HUES6 (cell line): ENCODE data around the gene IL20RB.

Experiments
- H3K27ac ChIP-seq: 2 replicates; pipeline ENCODE4 v1.7.0; 2013; ENCODE audit warnings: low read depth, mild to moderate bottlenecking, low read length, inconsistent platforms
- H3K27me3 ChIP-seq: 2 replicates; pipeline ENCODE4 v1.6.1; 2013; ENCODE audit warnings: low read length; ENCODE audit not compliant: control insufficient read depth, insufficient read depth
- H3K36me3 ChIP-seq: 2 replicates; pipeline ENCODE4 v1.6.1; 2013; ENCODE audit warnings: low read length; ENCODE audit not compliant: control insufficient read depth, insufficient read depth
- H3K4me1 ChIP-seq: 2 replicates; pipeline ENCODE4 v1.6.1; 2013; ENCODE audit warnings: low read length; ENCODE audit not compliant: control insufficient read depth, insufficient read depth
- H3K4me3 ChIP-seq: 2 replicates; pipeline ENCODE4 v1.5.1; 2013; ENCODE audit warnings: low read depth, low read length
- H3K9ac ChIP-seq: one replicate; pipeline ENCODE4 v1.6.1; 2013; ENCODE audit warnings: mild to moderate bottlenecking, low read length
- H3K9me3 ChIP-seq: 2 replicates; pipeline ENCODE4 v1.6.1; 2013; ENCODE audit warnings: low read depth, low read length; ENCODE audit not compliant: control insufficient read depth, insufficient read depth

The IL20RB gene, protein sequence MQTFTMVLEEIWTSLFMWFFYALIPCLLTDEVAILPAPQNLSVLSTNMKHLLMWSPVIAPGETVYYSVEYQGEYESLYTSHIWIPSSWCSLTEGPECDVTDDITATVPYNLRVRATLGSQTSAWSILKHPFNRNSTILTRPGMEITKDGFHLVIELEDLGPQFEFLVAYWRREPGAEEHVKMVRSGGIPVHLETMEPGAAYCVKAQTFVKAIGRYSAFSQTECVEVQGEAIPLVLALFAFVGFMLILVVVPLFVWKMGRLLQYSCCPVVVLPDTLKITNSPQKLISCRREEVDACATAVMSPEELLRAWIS

DNA sequence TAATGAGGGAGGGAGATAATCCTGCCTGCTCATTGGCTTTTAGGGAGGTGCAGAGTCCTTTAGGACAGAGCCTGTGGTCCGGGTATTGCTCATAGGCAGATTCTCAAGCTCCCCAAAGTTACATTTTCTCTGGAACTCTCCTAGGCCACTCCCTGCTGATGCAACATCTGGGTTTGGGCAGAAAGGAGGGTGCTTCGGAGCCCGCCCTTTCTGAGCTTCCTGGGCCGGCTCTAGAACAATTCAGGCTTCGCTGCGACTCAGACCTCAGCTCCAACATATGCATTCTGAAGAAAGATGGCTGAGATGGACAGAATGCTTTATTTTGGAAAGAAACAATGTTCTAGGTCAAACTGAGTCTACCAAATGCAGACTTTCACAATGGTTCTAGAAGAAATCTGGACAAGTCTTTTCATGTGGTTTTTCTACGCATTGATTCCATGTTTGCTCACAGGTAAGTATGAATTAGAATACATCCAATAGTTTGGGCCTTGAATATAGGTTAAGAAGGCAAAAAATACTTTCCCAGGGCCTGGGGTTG, at the start of gene IL20RB:
TSS of gene IL20RB (plus strand) at position 233 of the 538 bp plus-strand sequence. CDS start at position 364, 131 bp downstream.
- Histone ChIP-seq H3K27ac (no peak within 1 kb of the TSS), H3K9me3 (no peaks in the 10 kb centered on the region), H3K27me3 (no peaks in the 10 kb centered on the region), H3K36me3 (no peaks in the 10 kb centered on the region), H3K9ac (no peak within 1 kb of the TSS), H3K4me1 (peaks cover 26% of the 10 kb centered on the region), H3K4me3 (no peak within 1 kb of the TSS)

DNA sequence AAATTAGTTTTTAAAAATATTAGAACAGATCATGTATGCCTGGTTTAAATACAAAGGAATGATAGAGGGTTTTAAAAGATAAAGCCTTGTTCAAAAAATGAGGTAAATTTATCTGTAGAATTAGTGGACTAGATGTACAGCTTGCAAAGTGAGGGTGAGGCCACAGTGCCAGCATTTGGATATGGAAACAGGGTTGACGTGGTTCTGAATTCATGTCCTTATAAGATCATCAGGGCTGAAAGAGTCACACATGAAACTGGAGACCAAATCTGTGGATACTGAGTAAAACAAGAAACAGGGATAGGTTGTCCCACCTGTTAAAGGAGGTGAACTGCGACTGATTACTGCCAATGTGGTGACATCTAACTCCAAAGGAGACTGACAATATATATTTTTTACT, 49.5 kb upstream of the IL20RB start:
- Histone ChIP-seq H3K9me3 (peaks cover 6% of the 10 kb centered on the region; the same call in 1 of the 2 replicates), H3K4me1 (peaks cover 11% of the 10 kb centered on the region), H3K9ac (no peak overlapping the region)

GRCh38 chr3:136909187-136909586, 48.6 kb upstream of the IL20RB start:
- no peak overlapping the region for H3K27ac ChIP-seq
- H3K4me3 ChIP-seq, result no peak overlapping the region
- H3K4me1 ChIP-seq, result peaks cover 11% of the 10 kb centered on the region
- peaks cover 2% of the 10 kb centered on the region; the same call in 1 of the 2 replicates for H3K9me3 ChIP-seq
- no peaks in the 10 kb centered on the region for H3K27me3 ChIP-seq
- no peaks in the 10 kb centered on the region for H3K36me3 ChIP-seq
- no peak overlapping the region for H3K9ac ChIP-seq

More for the DNA sequence above, 49.5 kb upstream of the IL20RB start:
- H3K4me3 ChIP-seq, result no peak overlapping the region
- no peak overlapping the region for H3K27ac ChIP-seq
- H3K36me3 ChIP-seq, result no peaks in the 10 kb centered on the region
- H3K27me3 ChIP-seq, result no peaks in the 10 kb centered on the region

DNA sequence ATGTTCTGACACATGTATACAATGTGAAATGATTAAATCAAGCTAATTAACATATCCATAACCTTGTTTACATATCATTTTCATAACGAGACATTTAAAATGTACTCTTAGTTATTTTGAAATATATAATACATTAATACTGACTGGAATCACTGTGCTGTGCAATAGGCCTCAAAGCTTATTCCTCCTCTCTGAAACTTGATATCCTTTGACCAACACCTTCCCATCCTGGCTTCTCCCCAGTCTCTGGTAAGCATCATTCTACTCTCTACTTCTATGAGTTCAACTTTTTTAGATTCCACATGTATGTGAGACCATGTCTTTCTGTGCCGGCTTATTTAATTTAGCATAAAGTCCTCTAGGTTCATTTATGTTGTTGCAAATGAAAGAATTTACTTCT, 47.1 kb upstream of the IL20RB start:
- Histone ChIP-seq H3K4me1 (peaks cover 11% of the 10 kb centered on the region), H3K9me3 (peaks cover 2% of the 10 kb centered on the region; the same call in 1 of the 2 replicates), H3K27me3 (no peaks in the 10 kb centered on the region), H3K36me3 (no peaks in the 10 kb centered on the region), H3K9ac (no peak overlapping the region), H3K27ac (no peak overlapping the region), H3K4me3 (no peak overlapping the region)

DNA sequence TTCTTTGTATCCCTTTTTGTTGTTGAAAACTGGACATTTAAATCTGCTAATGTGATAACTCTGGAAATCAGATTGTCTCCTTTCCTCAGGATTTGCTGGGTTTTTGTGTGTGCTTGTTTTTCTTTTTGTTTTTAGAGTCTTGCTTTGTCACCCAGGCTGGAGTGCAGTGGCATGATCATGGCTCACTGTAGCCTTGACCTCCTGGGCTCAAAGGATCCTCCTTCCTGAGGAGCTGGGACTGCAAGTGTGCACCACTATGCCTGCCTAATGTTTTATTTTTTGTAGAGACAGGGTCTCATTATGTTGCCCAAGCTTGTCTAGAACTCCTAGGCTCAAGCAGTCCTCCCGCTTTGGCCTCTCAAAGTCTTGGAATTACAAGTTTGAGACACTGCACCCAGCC, 44.6 kb upstream of the IL20RB start:
- Histone ChIP-seq H3K36me3 (no peaks in the 10 kb centered on the region), H3K9ac (no peak overlapping the region), H3K4me1 (peaks cover 4% of the 10 kb centered on the region; the same call in 1 of the 2 replicates), H3K4me3 (no peak overlapping the region), H3K27me3 (no peaks in the 10 kb centered on the region), H3K27ac (no peak overlapping the region), H3K9me3 (peaks cover 2% of the 10 kb centered on the region; the same call in 1 of the 2 replicates)

DNA sequence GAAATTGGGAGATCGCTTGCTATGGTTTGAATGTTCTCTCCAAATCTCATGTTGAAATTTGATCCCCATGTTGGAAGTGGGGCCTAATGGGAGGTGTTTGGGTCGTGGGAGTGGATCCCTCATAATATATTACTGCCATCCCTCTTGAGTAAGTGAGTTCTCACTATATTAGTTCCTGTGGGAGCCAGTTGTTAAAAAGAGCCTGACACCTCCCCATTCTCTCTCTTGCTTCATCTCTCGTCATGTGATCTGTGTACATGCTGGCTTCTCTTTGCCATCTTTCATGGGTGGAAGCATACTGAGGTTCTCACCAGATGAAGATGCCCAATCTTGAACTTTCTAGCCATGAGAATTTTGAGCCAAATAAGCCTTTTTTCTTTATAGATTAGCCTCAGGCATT, 43.0 kb upstream of the IL20RB start:
- no peaks in the 10 kb centered on the region for H3K36me3 ChIP-seq
- H3K27me3 ChIP-seq, result no peaks in the 10 kb centered on the region
- H3K9ac ChIP-seq, result no peak overlapping the region
- peaks cover 2% of the 10 kb centered on the region; the same call in 1 of the 2 replicates for H3K9me3 ChIP-seq
- peaks cover 4% of the 10 kb centered on the region; the same call in 1 of the 2 replicates for H3K4me1 ChIP-seq
- H3K4me3 ChIP-seq, result no peak overlapping the region
- H3K27ac ChIP-seq, result no peak overlapping the region

DNA sequence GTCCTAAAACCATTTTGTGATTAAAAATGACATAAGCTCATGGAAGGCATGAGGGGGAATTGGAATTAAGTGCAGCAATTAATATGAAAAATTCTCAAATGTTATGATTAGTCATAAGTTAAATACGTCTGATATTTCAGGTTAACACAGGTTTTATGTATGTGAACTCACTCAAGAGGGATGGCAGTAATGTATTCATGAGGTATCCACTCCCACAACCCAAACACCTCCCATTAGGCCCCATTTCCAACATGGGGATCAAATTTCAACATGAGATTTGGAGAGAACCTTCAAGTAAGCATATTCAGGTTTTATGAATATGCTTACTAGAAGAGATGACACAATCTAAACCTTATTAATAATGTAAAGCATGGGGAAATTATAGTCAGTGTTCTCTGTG, 41.6 kb upstream of the IL20RB start:
- Histone ChIP-seq H3K4me3 (no peak overlapping the region), H3K9me3 (peaks cover 2% of the 10 kb centered on the region; the same call in 1 of the 2 replicates), H3K27ac (no peak overlapping the region), H3K27me3 (no peaks in the 10 kb centered on the region), H3K36me3 (no peaks in the 10 kb centered on the region), H3K9ac (no peak overlapping the region), H3K4me1 (peaks cover 4% of the 10 kb centered on the region; the same call in 1 of the 2 replicates)

GRCh38 chr3:136919799-136920580, 37.8 kb upstream of the IL20RB start:
- H3K4me1 ChIP-seq, result peaks cover 4% of the 10 kb centered on the region; the same call in 1 of the 2 replicates
- H3K36me3 ChIP-seq, result no peaks in the 10 kb centered on the region
- H3K9me3 ChIP-seq, result no peaks in the 10 kb centered on the region
- no peaks in the 10 kb centered on the region for H3K27me3 ChIP-seq
- H3K4me3 ChIP-seq, result no peak overlapping the region
- no peak overlapping the region for H3K27ac ChIP-seq
- no peak overlapping the region for H3K9ac ChIP-seq

- Histone ChIP-seq H3K36me3 (no peaks in the 10 kb centered on the region), H3K9me3 (no peaks in the 10 kb centered on the region), H3K27me3 (no peaks in the 10 kb centered on the region)
Measured at GRCh38 chr3:136920904-136921611, 36.7 kb upstream of the IL20RB start.

GRCh38 chr3:136925425-136926190, 32.2 kb upstream of the IL20RB start:
- Histone ChIP-seq H3K4me1 (no peaks in the 10 kb centered on the region; the same call in 1 of the 2 replicates), H3K36me3 (peaks cover 4% of the 10 kb centered on the region; the same call in 1 of the 2 replicates), H3K4me3 (no peak overlapping the region), H3K27ac (no peak overlapping the region), H3K27me3 (no peaks in the 10 kb centered on the region), H3K9ac (no peak overlapping the region), H3K9me3 (no peaks in the 10 kb centered on the region)

More at GRCh38 chr3:136920904-136921611, 36.7 kb upstream of the IL20RB start:
- H3K9ac ChIP-seq, result no peak overlapping the region
- no peak overlapping the region for H3K4me3 ChIP-seq
- H3K4me1 ChIP-seq, result peaks cover 2% of the 10 kb centered on the region; the same call in 1 of the 2 replicates
- H3K27ac ChIP-seq, result no peak overlapping the region
